Panc1 (cell line): ENCODE results near the gene WWOX. TPM values are rescaled to one million over a fixed set of nuclear protein-coding genes. Genes with fewer than 3 reads are reported as not detected.

Source experiments
- ATAC-seq: fragments of 200-7000 bp; cut with Tn5 transposase; 2 replicates; pipeline ENCODE4 v1.9.1; 2020; ENCODE audit warnings: mild to moderate bottlenecking, moderate library complexity
- BruUV-seq: library from RNA; stranded (reverse); fragments of 400-500 nt; replicated peaks from 2 replicates; lab custom pipeline; 2021; lab: Mats Ljungman, UMichigan
- CTCF ChIA-PET: fragments of 300-600 bp; sonication (Branson Sonifier 250); formaldehyde crosslinking; loops from one replicate; lab custom pipeline; 2022; ENCODE audit warnings: antibody characterized with exemption; lab: Charles Lee
- POLR2A ChIA-PET: fragments of 300-600 bp; sonication (Branson Sonifier 250); formaldehyde crosslinking; loops from one replicate; lab custom pipeline; 2022; ENCODE audit warnings: antibody characterized with exemption; lab: Charles Lee
- DNase-seq: peaks from one replicate; pipeline ENCODE4 v3.0.0-alpha.2; 2010; ENCODE audit warnings: low read depth, low spot score
- H3K27ac ChIP-seq: 2 replicates; pipeline ENCODE4 v1.5.1; 2011; ENCODE audit warnings: mild to moderate bottlenecking, low read length, inconsistent platforms
- H3K27me3 ChIP-seq: fragments of 200-500 bp; sonication (Bioruptor generic); 2 replicates; pipeline ENCODE4 v1.6.0; 2014; ENCODE audit warnings: low read length, inconsistent platforms; ENCODE audit not compliant: control insufficient read depth, insufficient read depth
- H3K36me3 ChIP-seq: fragments of 200-500 bp; sonication (Bioruptor generic); 2 replicates; pipeline ENCODE4 v1.5.1; 2014; ENCODE audit warnings: inconsistent platforms, mild to moderate bottlenecking, low read length, moderate library complexity; ENCODE audit not compliant: control insufficient read depth, insufficient read depth
- H3K4me1 ChIP-seq: 2 replicates; pipeline ENCODE4 v1.5.1; 2011; ENCODE audit warnings: inconsistent platforms, mild to moderate bottlenecking, low read length, moderate library complexity; ENCODE audit not compliant: control insufficient read depth, insufficient read depth
- H3K4me3 ChIP-seq, 2 experiments: 2 replicates each; pipeline ENCODE4 v1.5.1; 2011 to 2012; ENCODE audit warnings: low read depth in 2 of 2, low read length in 2 of 2, mild to moderate bottlenecking in 2 of 2, inconsistent platforms in 1 of 2, moderate library complexity in 1 of 2
- H3K9me3 ChIP-seq: fragments of 200-500 bp; sonication (Bioruptor generic); 2 replicates; pipeline ENCODE4 v1.5.1; 2014; ENCODE audit warnings: low read depth, mild to moderate bottlenecking, inconsistent platforms, low read length, moderate library complexity; ENCODE audit not compliant: control insufficient read depth, insufficient read depth
- CTCF ChIP-seq: fragments of 450-650 bp; IDR thresholded peaks from 2 replicates; pipeline ENCODE4 v1.5.1; 2017; ENCODE audit warnings: mild to moderate bottlenecking
- POLR2AphosphoS5 ChIP-seq: IDR thresholded peaks from 2 replicates; pipeline ENCODE4 v1.6.1; 2012; ENCODE audit warnings: mild to moderate bottlenecking, low read depth, low read length, moderate library complexity
- REST ChIP-seq, 2 experiments: IDR thresholded peaks; 2 replicates each; pipeline ENCODE4 v1.6.1; 2011 to 2012; ENCODE audit warnings: low read depth in 2 of 2, control low read depth in 1 of 2, low read length in 1 of 2, mild to moderate bottlenecking in 1 of 2, moderate library complexity in 1 of 2; ENCODE audit not compliant: insufficient read depth in 1 of 2
- SIN3A ChIP-seq: IDR thresholded peaks from 2 replicates; pipeline ENCODE4 v1.6.1; 2012; ENCODE audit warnings: low read depth, mild to moderate bottlenecking, low read length, moderate library complexity, borderline replicate concordance; ENCODE audit not compliant: insufficient read depth
- TCF7L2 ChIP-seq: IDR thresholded peaks from 2 replicates; pipeline ENCODE4 v1.6.1; 2011; ENCODE audit warnings: mild to moderate bottlenecking, low read depth, low read length, inconsistent platforms
- in situ Hi-C: cut with HindIII; loops from 2 replicates; pipeline ENCODE4 v1.10.0; 2016; ENCODE audit warnings: low sequenced_read_pairs, low pct_unique_long_range_greater_than_20kb
- intact Hi-C: fragments of 100-400 bp; cut with micrococcal nuclease; formaldehyde crosslinking; loops from one replicate; pipeline ENCODE4 v1.10.0; 2022; ENCODE audit not compliant: unreplicated experiment
- total RNA-seq: library from RNA; stranded (reverse); gene quantifications from one replicate; pipeline ENCODE4 v1.2.1, GENCODE V29; 2021; ENCODE audit not compliant: unreplicated experiment

WWOX gene
- total RNA-seq, 1 experiment from 2014 or later, result 12.5 TPM

DNA sequence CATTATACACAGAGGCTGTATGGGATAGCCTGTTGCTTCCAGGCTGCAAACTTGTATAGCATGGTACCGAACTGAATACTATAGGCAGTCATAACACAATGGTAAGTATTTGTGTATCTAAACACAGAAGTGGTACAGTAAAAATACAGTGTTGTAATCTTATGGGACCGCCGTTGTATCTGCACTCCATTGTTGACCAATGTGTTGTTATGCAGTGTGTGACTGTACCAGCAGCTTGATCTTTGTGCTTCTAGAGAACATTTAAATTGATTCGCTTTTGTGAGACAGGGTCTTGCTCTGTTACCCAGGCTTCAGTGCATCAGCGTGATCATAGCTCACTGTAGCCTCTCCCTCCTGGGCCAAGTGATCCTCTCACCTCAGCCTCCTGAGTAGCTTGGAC lies 31.5 kb downstream of the WWOX start:
- Histone ChIP-seq H3K36me3 (no peaks in the 10 kb centered on the region), H3K4me3 (no peak overlapping the region), H3K9me3 (no peaks in the 10 kb centered on the region), H3K27ac (no peak overlapping the region), H3K4me1 (no peaks in the 10 kb centered on the region), H3K27me3 (no peaks in the 10 kb centered on the region)
- POLR2A ChIA-PET, result no interaction called here
- TF ChIP-seq REST (IDR thresholded peaks at IDR 0.05; ENCODE audit: insufficient read depth in 1 of 2, low read depth in 2 of 2, low read length in 1 of 2) (no peak), CTCF (no peak), SIN3A (no peak)
- ATAC-seq (no peak), DNase-seq (no peak)
- BruUV-seq, result no TSS peak
- intact Hi-C loops, result no loop called here
- in situ Hi-C loops, result no loop called here
- CTCF ChIA-PET, result no interaction called here

GRCh38 chr16:78133919-78134318 lies 34.5 kb downstream of the WWOX start:
- Histone ChIP-seq H3K27me3 (no peaks in the 10 kb centered on the region), H3K27ac (no peak overlapping the region), H3K4me3 (no peak overlapping the region), H3K4me1 (no peaks in the 10 kb centered on the region), H3K36me3 (no peaks in the 10 kb centered on the region), H3K9me3 (no peaks in the 10 kb centered on the region)
- TF ChIP-seq TCF7L2 (no peak), REST (IDR thresholded peaks at IDR 0.05; ENCODE audit: insufficient read depth in 1 of 2, low read depth in 2 of 2, low read length in 1 of 2) (no peak), SIN3A (no peak), CTCF (no peak), POLR2AphosphoS5 (no peak)
- no TSS peak for BruUV-seq
- ChIA-PET CTCF (no interaction called here), POLR2A (interaction anchor here (0.6 kb wide), 1 partner anchor 419 kb away, joined by 3 read pairs; no protein-coding TSS in a partner anchor)
- intact Hi-C loops, result no loop called here
- no peak for DNase-seq
- ATAC-seq, result no peak
- in situ Hi-C loops, result no loop called here
